NK-92 treated with Interleukin-12 subunit alpha and Interleukin-12 subunit beta, amount 100 ng/mL, for 24 hours (cell line): Measurements from ENCODE around the gene TFF1.

Source experiments
- DNase-seq: peaks from one replicate; lab custom pipeline; 2025; lab: John Stamatoyannopoulos, UW

The TFF1 gene

GRCh38 chr21:42382915-42383314 is 16.6 kb upstream of the TFF1 start:
- DNase-seq = no peak

GRCh38 chr21:42381347-42381984 is 15.1 kb upstream of the TFF1 start:
- peak; percentile 28 for DNase-seq

GRCh38 chr21:42379426-42380215 is 13.3 kb upstream of the TFF1 start:
- no peak for DNase-seq

- no peak for DNase-seq
Observed at GRCh38 chr21:42378418-42378817, 12.1 kb upstream of the TFF1 start.

GRCh38 chr21:42377951-42378340 is 11.6 kb upstream of the TFF1 start:
- DNase-seq = no peak

- DNase-seq = no peak
Observed at GRCh38 chr21:42377211-42377950, 11.0 kb upstream of the TFF1 start.

GRCh38 chr21:42376338-42376982 is 10.1 kb upstream of the TFF1 start:
- no peak for DNase-seq

GRCh38 chr21:42375966-42376337 is 9.6 kb upstream of the TFF1 start:
- DNase-seq = no peak

- DNase-seq = no peak
Observed at GRCh38 chr21:42375506-42375905, 9.2 kb upstream of the TFF1 start.

- no peak for DNase-seq
Observed at GRCh38 chr21:42374864-42375499, 8.6 kb upstream of the TFF1 start.

- DNase-seq = no peak
Observed at GRCh38 chr21:42374457-42374856, 8.1 kb upstream of the TFF1 start.

GRCh38 chr21:42373908-42374455 is 7.6 kb upstream of the TFF1 start:
- no peak for DNase-seq

- no peak for DNase-seq
Observed at GRCh38 chr21:42373196-42373907, 7.0 kb upstream of the TFF1 start.

- DNase-seq = no peak
Observed at GRCh38 chr21:42370894-42371654, 4.7 kb upstream of the TFF1 start.

GRCh38 chr21:42369821-42370220 is 3.5 kb upstream of the TFF1 start:
- no peak for DNase-seq

- DNase-seq = no peak
Observed at GRCh38 chr21:42367367-42368165, 1.2 kb upstream of the TFF1 start.

- no peak for DNase-seq
Observed at GRCh38 chr21:42365770-42366169, 565 bp downstream of the TFF1 start.

- no peak for DNase-seq
Observed at GRCh38 chr21:42364304-42364865, 1.9 kb downstream of the TFF1 start.

- no peak for DNase-seq
Observed at GRCh38 chr21:42363312-42363711, 3.0 kb downstream of the TFF1 start.
